ENCODE data around the gene FRRS1L.

Gene FRRS1L

GRCh38 chr9:109181284-109181683 is 14.2 kb upstream of the FRRS1L start:
- Histone ChIP-seq H4K20me1 (ENCODE audit: insufficient read depth) (no peaks in the 10 kb centered on the region), H3K27ac (no peak overlapping the region), H3K79me2 (ENCODE audit: insufficient read depth, low read depth) (no peaks in the 10 kb centered on the region), H2AFZ (ENCODE audit: low read depth) (no peak overlapping the region), H3K27me3 (ENCODE audit: insufficient read depth, low read depth) (no peaks in the 10 kb centered on the region), H3K9ac (no peak overlapping the region), H3K4me1 (ENCODE audit: low read depth, poor library complexity, severe bottlenecking) (peaks cover 11% of the 10 kb centered on the region), H3K4me3 (IDR thresholded peaks at IDR 0.05; ENCODE audit: insufficient read depth, low read depth, low read length) (no peak overlapping the region), H3K36me3 (ENCODE audit: insufficient read depth) (no peaks in the 10 kb centered on the region), H3K4me2 (no peak overlapping the region)
- no peak for TF ChIP-seq CTCF (conservative IDR thresholded peaks at IDR 0.05; ENCODE audit: low read depth, low read length)

- Histone ChIP-seq H3K9ac (no peak overlapping the region), H3K4me2 (no peak overlapping the region), H3K4me3 (IDR thresholded peaks at IDR 0.05; ENCODE audit: insufficient read depth, low read depth, low read length) (no peak overlapping the region), H3K79me2 (ENCODE audit: insufficient read depth, low read depth) (no peaks in the 10 kb centered on the region), H3K36me3 (ENCODE audit: insufficient read depth) (no peaks in the 10 kb centered on the region), H3K27ac (no peak overlapping the region), H3K4me1 (ENCODE audit: low read depth, poor library complexity, severe bottlenecking) (peaks cover 11% of the 10 kb centered on the region), H3K27me3 (ENCODE audit: insufficient read depth, low read depth) (no peaks in the 10 kb centered on the region), H4K20me1 (ENCODE audit: insufficient read depth) (no peaks in the 10 kb centered on the region), H2AFZ (ENCODE audit: low read depth) (no peak overlapping the region)
- no peak for TF ChIP-seq CTCF (conservative IDR thresholded peaks at IDR 0.05; ENCODE audit: low read depth, low read length)
These were observed 12.9 kb upstream of the FRRS1L start for GRCh38 chr9:109179801-109180523.

- Histone ChIP-seq H3K27me3 (ENCODE audit: insufficient read depth, low read depth) (no peaks in the 10 kb centered on the region), H2AFZ (ENCODE audit: low read depth) (no peak overlapping the region), H3K4me2 (no peak overlapping the region), H3K4me3 (IDR thresholded peaks at IDR 0.05; ENCODE audit: insufficient read depth, low read depth, low read length) (no peak overlapping the region), H4K20me1 (ENCODE audit: insufficient read depth) (no peaks in the 10 kb centered on the region), H3K9ac (no peak overlapping the region), H3K36me3 (ENCODE audit: insufficient read depth) (no peaks in the 10 kb centered on the region), H3K79me2 (ENCODE audit: insufficient read depth, low read depth) (no peaks in the 10 kb centered on the region), H3K27ac (no peak overlapping the region), H3K4me1 (ENCODE audit: low read depth, poor library complexity, severe bottlenecking) (peaks cover 11% of the 10 kb centered on the region)
- TF ChIP-seq CTCF (conservative IDR thresholded peaks at IDR 0.05; ENCODE audit: low read depth, low read length): no peak
These were observed 9.9 kb upstream of the FRRS1L start for GRCh38 chr9:109176963-109177362.

GRCh38 chr9:109176386-109176785 is 9.3 kb upstream of the FRRS1L start:
- no peaks in the 10 kb centered on the region for H3K36me3 ChIP-seq (ENCODE audit: insufficient read depth)
- H3K9ac ChIP-seq: no peak overlapping the region
- H3K4me3 ChIP-seq (IDR thresholded peaks at IDR 0.05; ENCODE audit: insufficient read depth, low read depth, low read length): no peak overlapping the region
- H3K4me2 ChIP-seq: no peak overlapping the region
- H3K27me3 ChIP-seq (ENCODE audit: insufficient read depth, low read depth): no peaks in the 10 kb centered on the region
- H4K20me1 ChIP-seq (ENCODE audit: insufficient read depth): no peaks in the 10 kb centered on the region
- no peak for TF ChIP-seq CTCF (conservative IDR thresholded peaks at IDR 0.05; ENCODE audit: low read depth, low read length)
- H3K79me2 ChIP-seq (ENCODE audit: insufficient read depth, low read depth): no peaks in the 10 kb centered on the region
- no peak overlapping the region for H3K27ac ChIP-seq
- no peak overlapping the region for H2AFZ ChIP-seq (ENCODE audit: low read depth)
- peaks cover 8% of the 10 kb centered on the region for H3K4me1 ChIP-seq (ENCODE audit: low read depth, poor library complexity, severe bottlenecking)

Data from KMS-11 (cell line).